ENCODE measurements around the gene SLC8A2. TPM values are rescaled to one million over a fixed set of nuclear protein-coding genes. Genes with fewer than 3 reads are reported as not detected.

The SLC8A2 gene
- total and polyA plus RNA-seq, 2 experiments from 2014 or later = 0.86 to 10.0 TPM

GRCh38 chr19:47450478-47450877, 21.2 kb downstream of the SLC8A2 start:
- H3K27me3 ChIP-seq (ENCODE audit: insufficient read depth) = peaks cover 20% of the 10 kb centered on the region
- no peak for TF ChIP-seq POLR2AphosphoS5 (IDR thresholded peaks at IDR 0.05; ENCODE audit: low read depth)
- TF ChIP-seq EZH2phosphoT487 (IDR thresholded peaks at IDR 0.05; ENCODE audit: unreplicated experiment) = no peak
- no peak for TF ChIP-seq ZNF114 (CRISPR knock-in tag; IDR thresholded peaks at IDR 0.05)
- no peak for TF ChIP-seq EZH2 (IDR thresholded peaks at IDR 0.05; ENCODE audit: low read depth, unreplicated experiment)
- no peak for TF ChIP-seq CREB1 (CRISPR knock-in tag; IDR thresholded peaks at IDR 0.05; ENCODE audit: low read depth)
- TF ChIP-seq REST (IDR thresholded peaks at IDR 0.05; ENCODE audit: unreplicated experiment) = no peak
- no peak for TF ChIP-seq JUNB (IDR thresholded peaks at IDR 0.05; ENCODE audit: unreplicated experiment)
- TF ChIP-seq ETS1 (IDR thresholded peaks at IDR 0.05) = no peak
- TF ChIP-seq ZNF462 (CRISPR knock-in tag; IDR thresholded peaks at IDR 0.05) = no peak
- TF ChIP-seq CTCF (conservative IDR thresholded peaks at IDR 0.05; ENCODE audit: low read depth in 2 of 2) = no peak
- TF ChIP-seq STAT1 (IDR thresholded peaks at IDR 0.05; ENCODE audit: unreplicated experiment) = no peak
- TF ChIP-seq ZNF331 (CRISPR knock-in tag; IDR thresholded peaks at IDR 0.05; ENCODE audit: low read depth) = no peak
- TF ChIP-seq NANOG (IDR thresholded peaks at IDR 0.05; ENCODE audit: borderline replicate concordance) = no peak
- peaks cover 25% of the 10 kb centered on the region for H3K27me3 Mint-ChIP-seq (ENCODE audit: insufficient read depth, low read depth, poor library complexity)

More at GRCh38 chr19:47450478-47450877, 21.2 kb downstream of the SLC8A2 start:
- Histone ChIP-seq H3K36me3 (ENCODE audit: insufficient read depth) (no peaks in the 10 kb centered on the region; the same call in 1 of the 2 replicates), H3K4me1 (ENCODE audit: insufficient read depth) (peaks cover 20% of the 10 kb centered on the region), H3K27ac (ENCODE audit: low read depth) (no peak overlapping the region), H3K79me2 (replicated peaks; ENCODE audit: insufficient read depth) (no peaks in the 10 kb centered on the region), H3K9me2 (ENCODE audit: insufficient read depth) (no peaks in the 10 kb centered on the region), H3F3A (replicated peaks; ENCODE audit: low read depth) (peaks cover 23% of the 10 kb centered on the region; the same call in 1 of the 2 replicates), H3K4me3 (no peak overlapping the region), H3K4me2 (no peak overlapping the region), H4K20me1 (replicated peaks; ENCODE audit: insufficient read depth) (no peaks in the 10 kb centered on the region; the same call in 1 of the 2 replicates), H2AFZ (no peak overlapping the region)
- Mint-ChIP-seq H3K27ac (peak overlapping the region; percentile 41; the same call in 1 of the 2 replicates), H3K9me3 (no peaks in the 10 kb centered on the region; the same call in 2 of the 3 replicates), H3K4me3 (no peak overlapping the region), H3K4me1 (peaks cover 24% of the 10 kb centered on the region), H3K36me3 (ENCODE audit: low read depth) (peaks cover 8% of the 10 kb centered on the region; the same call in 2 of the 3 replicates)
- no peak for ATAC-seq
- no peak for DNase-seq (ENCODE audit: low spot score)
